GM18519 (cell line): ENCODE measurements around the gene UQCRQ.
"Not testable (repeated sequence)": the region's sequence is repeated elsewhere in the genome, so short reads cannot be mapped to it uniquely, and the experiment has no call there.

Experiments used
- ATAC-seq: cut with Tn5 transposase; IDR thresholded peaks from one replicate; pipeline ENCODE4 v1.9.1; 2021; ENCODE audit warnings: mild to moderate bottlenecking, moderate library complexity; ENCODE audit not compliant: unreplicated experiment, low FRiP score

The UQCRQ gene

GRCh38 chr5:132831095-132831860, 35.2 kb upstream of the UQCRQ start:
- ATAC-seq = no peak

GRCh38 chr5:132832612-132833011, 33.8 kb upstream of the UQCRQ start:
- no peak for ATAC-seq

GRCh38 chr5:132834057-132834456, 32.4 kb upstream of the UQCRQ start:
- ATAC-seq = no peak

- no peak for ATAC-seq
Observed at GRCh38 chr5:132836852-132837251, 29.6 kb upstream of the UQCRQ start.

GRCh38 chr5:132837868-132838267, 28.6 kb upstream of the UQCRQ start:
- no peak for ATAC-seq

GRCh38 chr5:132838516-132839282, 27.7 kb upstream of the UQCRQ start:
- ATAC-seq = no peak

- no peak for ATAC-seq
Observed at GRCh38 chr5:132839426-132840301, 26.8 kb upstream of the UQCRQ start.

- ATAC-seq = no peak
Observed at GRCh38 chr5:132840313-132840712, 26.1 kb upstream of the UQCRQ start.

GRCh38 chr5:132840896-132841295, 25.5 kb upstream of the UQCRQ start:
- ATAC-seq = no peak

GRCh38 chr5:132841305-132841704, 25.1 kb upstream of the UQCRQ start:
- ATAC-seq = no peak

GRCh38 chr5:132848270-132848669, 18.2 kb upstream of the UQCRQ start:
- no peak for ATAC-seq

- ATAC-seq = no peak
Observed at GRCh38 chr5:132849347-132849746, 17.1 kb upstream of the UQCRQ start.

- ATAC-seq = no peak
Observed at GRCh38 chr5:132850066-132850465, 16.4 kb upstream of the UQCRQ start.

GRCh38 chr5:132853323-132853722, 13.1 kb upstream of the UQCRQ start:
- no peak for ATAC-seq

- ATAC-seq = no peak
Observed at GRCh38 chr5:132853790-132854189, 12.7 kb upstream of the UQCRQ start.

- no peak for ATAC-seq
Observed at GRCh38 chr5:132854301-132854700, 12.1 kb upstream of the UQCRQ start.

- not testable (repeated sequence) for ATAC-seq
Observed at GRCh38 chr5:132854992-132855391, 11.4 kb upstream of the UQCRQ start.

GRCh38 chr5:132856011-132856410, 10.4 kb upstream of the UQCRQ start:
- ATAC-seq = no peak

GRCh38 chr5:132859889-132860437, 6.5 kb upstream of the UQCRQ start:
- no peak for ATAC-seq

- ATAC-seq = no peak
Observed at GRCh38 chr5:132860742-132861141, 5.7 kb upstream of the UQCRQ start.
